Stimulated activated CD4-positive, alpha-beta T cell treated with anti-CD3 and anti-CD28 coated beads, Interleukin-12 subunit alpha, Interleukin-12 subunit beta, amount 100 ng/mL, for 48 hours (primary cell): ENCODE data around the gene LACC1.
A peak's percentile ranks its signal among the peaks of the same experiment; 100 is the strongest.

Source experiments
- DNase-seq, 3 donors: peaks; one replicate each; pipeline ENCODE4 v3.0.0-alpha.2; 2020; ENCODE audit warnings: low read depth in 2 of 3, low spot score in 1 of 3

LACC1 gene

GRCh38 chr13:43879755-43880181 is at the start of gene LACC1:
TSS of gene LACC1 (plus strand) at chr13:43879904. CDS start at chr13:43880986, 1,082 bp downstream.
- DNase-seq = no peak

GRCh38 chr13:43830497-43830881 is 49.2 kb upstream of the LACC1 start:
- DNase-seq = no peak

- no peak for DNase-seq
Observed at GRCh38 chr13:43831088-43831487, 48.6 kb upstream of the LACC1 start.

GRCh38 chr13:43835701-43836100 is 44.0 kb upstream of the LACC1 start:
- no peak for DNase-seq

GRCh38 chr13:43838909-43839308 is 40.8 kb upstream of the LACC1 start:
- no peak for DNase-seq

GRCh38 chr13:43846496-43847158 is 33.1 kb upstream of the LACC1 start:
- DNase-seq = no peak

GRCh38 chr13:43848001-43848649 is 31.6 kb upstream of the LACC1 start:
- DNase-seq = no peak

GRCh38 chr13:43850873-43851272 is 28.8 kb upstream of the LACC1 start:
- no peak for DNase-seq

GRCh38 chr13:43852923-43853404 is 26.7 kb upstream of the LACC1 start:
- DNase-seq = no peak

GRCh38 chr13:43861863-43862262 is 17.8 kb upstream of the LACC1 start:
- no peak for DNase-seq

- DNase-seq = no peak
Observed at GRCh38 chr13:43864921-43865320, 14.8 kb upstream of the LACC1 start.

- DNase-seq = no peak
Observed at GRCh38 chr13:43865892-43866291, 13.8 kb upstream of the LACC1 start.

GRCh38 chr13:43872181-43872580 is 7.5 kb upstream of the LACC1 start:
- DNase-seq = no peak

- no peak for DNase-seq
Observed at GRCh38 chr13:43874504-43875092, 5.1 kb upstream of the LACC1 start.

- DNase-seq = no peak
Observed at GRCh38 chr13:43876366-43876765, 3.3 kb upstream of the LACC1 start.

GRCh38 chr13:43877326-43877725 is 2.4 kb upstream of the LACC1 start:
- no peak for DNase-seq

GRCh38 chr13:43877766-43878165 is 1.9 kb upstream of the LACC1 start:
- no peak for DNase-seq

GRCh38 chr13:43878892-43879754 is 581 bp upstream of the LACC1 start, which contains the start of gene CCDC122:
TSS of gene CCDC122 (minus strand) at chr13:43879740. CDS start at chr13:43869376, 10,364 bp downstream.
- DNase-seq = peak; percentile 41 to 72 (median 71)

GRCh38 chr13:43880214-43880855 is 631 bp downstream of the LACC1 start:
- no peak for DNase-seq

GRCh38 chr13:43880926-43881325 is 1.2 kb downstream of the LACC1 start:
- DNase-seq = no peak

- DNase-seq = no peak
Observed at GRCh38 chr13:43881580-43881979, 1.9 kb downstream of the LACC1 start.
